Urinary bladder (tissue), 4 donors: ENCODE data around the gene MUC20. TPM values are rescaled to one million over a fixed set of nuclear protein-coding genes. Genes with fewer than 3 reads are reported as not detected.
"Not testable (repeated sequence)": the region's sequence is repeated elsewhere in the genome, so short reads cannot be mapped to it uniquely, and the experiment has no call there.

Experiments used
- DNase-seq: peaks from one replicate; pipeline ENCODE4 v3.0.0-alpha.2; 2015; ENCODE audit errors: extremely low spot score
- H3K27ac ChIP-seq: one replicate; pipeline ENCODE4 v1.5.1; 2013; ENCODE audit warnings: low read depth, mild to moderate bottlenecking, moderate library complexity
- H3K36me3 ChIP-seq: one replicate; pipeline ENCODE4 v1.6.1; 2013; ENCODE audit warnings: mild to moderate bottlenecking, moderate library complexity; ENCODE audit not compliant: insufficient read depth
- H3K4me1 ChIP-seq: one replicate; pipeline ENCODE4 v1.6.1; 2013; ENCODE audit warnings: mild to moderate bottlenecking, moderate library complexity; ENCODE audit not compliant: insufficient read depth
- H3K4me3 ChIP-seq: one replicate; pipeline ENCODE4 v1.5.1; 2013; ENCODE audit warnings: low read depth, low read length
- WGBS: extraction: QIAGEN DNeasy Blood & Tissue Kit; methylation state at CpG from one replicate; pipeline ENCODE4 v1.1.7; 2013; 5-methylcytosine and 5-hydroxymethylcytosine counted together
- polyA plus RNA-seq: library from polyadenylated mRNA; stranded (reverse); fragments of 200-250 nt; gene quantifications from one replicate; pipeline ENCODE4 v1.2.3, GENCODE V29; 2013
- total RNA-seq: library from RNA; depleted of rRNA; stranded (reverse); fragments of >200 nt; gene quantifications from one replicate; pipeline ENCODE4 v1.2.3, GENCODE V29; 2014
- donor health status: healthy with polysubstance abuse.
- donor health status: healthy.

MUC20 gene
- total and polyA plus RNA-seq, 2 donors: 6.2 to 12.7 TPM

DNA sequence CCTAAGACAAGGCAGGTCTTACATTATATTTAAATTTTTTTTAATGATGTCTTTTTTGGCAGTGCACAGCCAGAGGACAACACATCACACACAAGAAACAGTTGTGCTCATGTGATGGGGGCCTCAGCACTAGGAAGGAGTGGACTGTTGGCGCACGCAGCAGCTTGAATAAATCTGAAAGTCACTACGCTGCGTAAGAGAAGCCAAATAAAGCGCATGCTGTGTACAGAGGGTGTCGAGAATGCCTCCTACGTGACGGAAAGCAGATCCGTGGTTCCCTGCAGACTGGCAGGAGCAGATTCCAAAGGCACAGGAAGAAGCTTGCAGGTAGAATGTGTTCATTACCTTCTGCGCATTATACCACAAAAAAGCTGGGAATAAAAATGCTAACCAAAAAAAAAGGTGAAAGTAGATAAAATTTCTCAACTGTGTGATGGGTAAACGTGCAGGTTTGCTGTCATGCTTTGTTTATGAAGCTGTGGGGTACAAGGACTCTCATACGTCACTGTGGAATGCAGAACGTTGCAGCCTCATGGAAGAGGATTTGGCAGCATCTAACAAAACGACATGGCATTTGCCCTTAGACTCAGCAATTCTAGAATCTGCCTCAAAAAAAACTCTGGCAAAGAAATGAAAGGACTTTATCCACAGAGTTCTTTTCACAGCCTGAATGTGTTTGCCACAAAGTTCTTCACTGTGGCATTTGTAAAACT lies 32.2 kb upstream of the MUC20 start:
- H3K36me3 ChIP-seq, DNase-seq, H3K4me3 ChIP-seq, H3K27ac ChIP-seq, H3K4me1 ChIP-seq: not testable (repeated sequence)
- WGBS: 35% methylated on average over 4 of the region's 14 CpGs

DNA sequence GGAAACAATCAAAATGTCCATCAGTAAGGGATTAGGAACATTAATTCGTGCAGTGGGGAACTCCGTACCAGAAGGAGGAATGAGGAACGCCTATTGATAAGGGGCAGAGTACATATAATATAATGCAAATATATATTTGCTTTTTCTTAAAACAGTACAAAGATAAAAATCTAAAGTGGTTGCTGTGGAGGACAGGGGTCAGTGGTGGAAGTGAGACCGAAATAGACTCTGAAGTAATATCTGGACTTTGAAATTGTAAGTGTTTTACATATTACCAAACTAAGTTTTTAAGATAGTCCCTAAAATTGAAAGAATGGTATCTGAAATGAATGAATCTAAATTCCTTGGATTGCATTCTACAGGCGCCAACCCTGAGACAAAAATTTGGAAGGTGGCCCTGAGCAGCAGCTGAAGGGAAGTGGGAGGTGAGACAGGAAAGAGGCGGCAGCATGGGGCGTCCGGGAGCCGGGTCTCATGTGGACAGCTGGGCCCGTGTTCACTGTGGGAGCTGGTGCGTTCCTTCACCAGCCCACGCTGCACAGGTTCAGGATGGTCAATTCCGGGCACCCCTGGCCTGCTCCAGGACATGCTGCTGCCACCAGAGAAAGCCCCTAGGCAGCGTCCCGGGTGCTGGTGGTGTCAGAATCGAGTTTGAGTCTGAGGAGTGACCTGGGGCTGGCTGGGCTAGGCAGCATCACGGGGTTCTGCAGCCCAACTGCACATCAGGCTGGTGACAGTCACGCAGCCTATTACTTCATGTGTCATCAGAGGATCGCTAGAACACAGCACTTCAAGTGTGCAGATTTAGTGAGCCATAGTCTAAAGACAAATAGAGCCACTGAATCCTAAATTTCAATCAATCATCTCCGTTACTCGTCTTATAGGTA lies 31.4 kb upstream of the MUC20 start:
- 74% methylated on average over 21 of the region's 21 CpGs for WGBS
- H3K27ac ChIP-seq, H3K36me3 ChIP-seq, DNase-seq, H3K4me3 ChIP-seq, H3K4me1 ChIP-seq: not testable (repeated sequence)

DNA sequence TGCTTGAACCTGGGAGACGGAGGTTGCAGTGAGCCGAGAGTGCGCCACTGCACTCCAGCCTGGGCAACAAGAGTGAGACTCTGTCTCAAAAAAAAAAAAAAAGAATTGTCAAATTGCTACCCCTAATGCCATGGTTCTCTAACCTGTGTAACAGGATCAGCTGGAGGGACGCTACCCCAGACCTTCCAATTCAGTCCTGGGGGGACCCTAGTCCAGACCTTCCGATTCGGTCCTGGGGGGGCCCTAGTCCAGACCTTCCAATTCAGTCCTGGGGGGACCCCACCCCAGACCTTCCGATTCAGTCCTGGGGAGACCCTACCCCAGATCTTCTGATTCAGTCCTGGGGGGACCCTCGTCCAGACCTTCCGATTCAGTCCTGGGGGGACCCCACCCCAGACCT lies 29.8 kb upstream of the MUC20 start:
- H3K4me3 ChIP-seq: no peak overlapping the region
- 90% methylated on average over 9 of the region's 9 CpGs for WGBS
- no peaks in the 10 kb centered on the region for H3K4me1 ChIP-seq
- no peak overlapping the region for H3K27ac ChIP-seq
- no peaks in the 10 kb centered on the region for H3K36me3 ChIP-seq
- DNase-seq: no peak

DNA sequence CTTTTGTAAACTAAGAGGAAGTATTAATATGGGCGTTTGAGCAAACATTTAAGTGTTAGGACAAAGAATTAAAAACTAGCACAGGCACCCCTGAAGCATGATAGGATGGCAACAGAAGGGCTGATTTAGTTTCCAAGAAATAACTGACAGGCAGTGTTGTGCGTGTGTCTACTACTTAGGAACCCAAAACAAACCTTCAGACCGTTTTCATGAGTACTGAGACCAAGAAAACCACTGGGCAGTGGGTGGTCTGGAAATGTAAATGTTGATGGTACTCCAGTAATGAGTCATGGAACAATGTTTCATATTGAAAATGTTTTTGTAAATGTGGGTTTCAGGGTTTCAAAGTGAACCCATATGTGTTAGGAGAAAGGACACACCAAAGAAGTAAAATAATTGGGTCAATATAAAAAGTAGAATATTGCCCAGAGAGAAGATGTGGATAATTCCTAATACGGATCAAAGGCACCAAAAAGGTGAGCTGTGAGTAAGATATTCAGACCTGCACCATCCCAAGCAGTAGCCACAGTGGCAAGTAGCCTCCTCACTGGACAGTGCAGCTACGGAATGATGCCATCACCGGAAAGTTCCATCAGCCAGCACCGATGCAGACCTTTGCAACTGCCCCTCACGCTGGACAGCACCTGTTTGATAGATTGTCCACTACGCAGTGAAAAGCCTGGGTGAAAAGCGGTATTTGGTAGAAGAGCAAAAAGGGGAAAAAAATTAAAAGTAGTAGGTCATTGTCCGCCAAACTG lies 29.0 kb upstream of the MUC20 start:
- not testable (repeated sequence) for DNase-seq

DNA sequence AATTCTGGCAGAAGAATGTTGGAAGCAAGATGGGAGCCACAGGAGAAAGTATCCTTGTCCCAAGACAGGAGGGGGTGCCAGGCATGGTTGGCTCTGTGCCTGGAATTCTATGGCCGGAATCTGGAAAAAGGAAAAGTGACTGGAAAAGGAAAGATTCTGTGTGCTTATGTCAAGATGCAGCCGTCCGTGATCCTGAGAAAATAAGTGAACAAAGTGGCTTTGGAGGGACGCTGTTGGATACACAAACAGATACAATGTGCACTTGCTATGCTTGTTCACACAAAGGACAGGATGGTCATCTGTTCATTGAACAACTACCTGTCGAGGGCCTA lies 28.5 kb upstream of the MUC20 start:
- WGBS: 74% methylated on average over 5 of the region's 5 CpGs
- DNase-seq: no peak
- Histone ChIP-seq H3K36me3 (no peaks in the 10 kb centered on the region), H3K4me1 (no peaks in the 10 kb centered on the region), H3K27ac (no peak overlapping the region), H3K4me3 (no peak overlapping the region)

More for the DNA sequence above, 29.0 kb upstream of the MUC20 start:
- H3K4me1 ChIP-seq, H3K27ac ChIP-seq, H3K4me3 ChIP-seq, H3K36me3 ChIP-seq: not testable (repeated sequence)
- 96% methylated on average over 8 of the region's 11 CpGs for WGBS

DNA sequence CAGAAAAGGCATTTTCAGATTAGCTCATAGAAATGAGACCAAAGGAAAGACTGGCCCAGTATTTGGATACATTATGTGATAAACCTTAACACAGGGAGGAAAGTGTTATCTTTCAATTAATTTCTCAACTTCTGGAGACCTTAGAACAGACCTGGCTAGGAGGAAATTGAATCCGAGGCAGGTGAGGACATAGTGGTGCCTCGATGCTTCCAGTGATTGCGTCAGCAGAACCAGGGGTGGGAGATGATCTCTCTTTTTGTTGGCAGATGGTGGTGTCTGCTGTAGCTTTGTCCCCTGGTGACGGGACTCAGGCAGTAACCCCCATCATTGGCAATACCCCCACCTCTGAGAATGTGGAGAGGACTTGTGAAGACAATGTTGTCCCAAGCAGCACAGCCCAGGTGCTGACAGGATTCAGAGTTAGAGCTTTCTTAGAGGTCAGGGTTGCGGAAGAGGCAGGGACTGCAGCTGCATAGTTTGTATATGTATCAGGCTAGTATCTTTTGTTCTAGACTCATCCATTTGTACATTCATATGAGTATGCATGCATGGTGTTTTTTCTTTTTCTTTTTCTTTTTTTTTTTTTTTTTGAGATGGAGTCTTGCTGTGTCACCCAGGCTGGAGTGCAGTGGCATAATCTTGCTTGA lies 27.9 kb upstream of the MUC20 start:
- no peaks in the 10 kb centered on the region for H3K4me1 ChIP-seq
- H3K27ac ChIP-seq: no peak overlapping the region
- no peak for DNase-seq
- H3K4me3 ChIP-seq: no peak overlapping the region
- H3K36me3 ChIP-seq: no peaks in the 10 kb centered on the region
- 93% methylated on average over 5 of the region's 5 CpGs for WGBS

DNA sequence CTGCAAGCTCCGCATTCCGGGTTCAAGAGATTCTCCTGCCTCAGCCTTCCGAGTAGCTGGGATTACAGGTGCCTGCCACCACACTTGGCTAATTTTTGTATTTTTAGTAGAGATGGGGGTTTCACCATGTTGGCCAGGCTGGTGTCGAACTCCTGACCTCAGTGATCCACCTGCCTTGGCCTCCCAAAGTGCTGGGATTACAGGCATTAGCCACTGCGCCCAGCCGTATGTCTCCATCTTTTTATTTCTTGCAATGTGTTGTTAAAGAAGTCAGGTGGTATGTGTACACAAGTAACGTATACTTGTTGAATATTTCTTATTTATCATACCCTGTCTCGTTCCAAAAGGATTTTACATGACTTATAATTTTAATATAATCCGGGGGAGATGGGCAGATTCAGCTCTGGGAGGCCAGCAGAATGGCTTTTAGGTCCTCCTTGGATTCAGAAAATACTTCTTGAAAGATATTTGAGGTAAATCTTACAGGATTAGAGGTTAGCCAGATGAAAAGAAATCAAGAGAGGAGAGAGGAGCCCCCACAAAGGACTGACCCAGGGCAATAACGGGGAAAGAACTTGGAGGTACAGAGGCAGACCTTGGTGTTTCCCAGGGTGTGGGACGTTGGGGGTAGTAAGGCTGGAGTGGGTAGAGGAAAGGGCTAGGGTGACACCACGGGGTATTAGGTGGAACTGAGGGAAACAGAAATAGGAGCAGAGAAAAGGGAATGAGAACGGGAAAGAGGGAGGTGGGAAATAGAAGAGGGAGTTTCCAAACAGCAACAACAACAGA lies 27.2 kb upstream of the MUC20 start:
- Histone ChIP-seq H3K4me3 (no peak overlapping the region), H3K4me1 (no peaks in the 10 kb centered on the region), H3K36me3 (no peaks in the 10 kb centered on the region), H3K27ac (no peak overlapping the region)
- 82% methylated on average over 13 of the region's 13 CpGs for WGBS
- no peak for DNase-seq

DNA sequence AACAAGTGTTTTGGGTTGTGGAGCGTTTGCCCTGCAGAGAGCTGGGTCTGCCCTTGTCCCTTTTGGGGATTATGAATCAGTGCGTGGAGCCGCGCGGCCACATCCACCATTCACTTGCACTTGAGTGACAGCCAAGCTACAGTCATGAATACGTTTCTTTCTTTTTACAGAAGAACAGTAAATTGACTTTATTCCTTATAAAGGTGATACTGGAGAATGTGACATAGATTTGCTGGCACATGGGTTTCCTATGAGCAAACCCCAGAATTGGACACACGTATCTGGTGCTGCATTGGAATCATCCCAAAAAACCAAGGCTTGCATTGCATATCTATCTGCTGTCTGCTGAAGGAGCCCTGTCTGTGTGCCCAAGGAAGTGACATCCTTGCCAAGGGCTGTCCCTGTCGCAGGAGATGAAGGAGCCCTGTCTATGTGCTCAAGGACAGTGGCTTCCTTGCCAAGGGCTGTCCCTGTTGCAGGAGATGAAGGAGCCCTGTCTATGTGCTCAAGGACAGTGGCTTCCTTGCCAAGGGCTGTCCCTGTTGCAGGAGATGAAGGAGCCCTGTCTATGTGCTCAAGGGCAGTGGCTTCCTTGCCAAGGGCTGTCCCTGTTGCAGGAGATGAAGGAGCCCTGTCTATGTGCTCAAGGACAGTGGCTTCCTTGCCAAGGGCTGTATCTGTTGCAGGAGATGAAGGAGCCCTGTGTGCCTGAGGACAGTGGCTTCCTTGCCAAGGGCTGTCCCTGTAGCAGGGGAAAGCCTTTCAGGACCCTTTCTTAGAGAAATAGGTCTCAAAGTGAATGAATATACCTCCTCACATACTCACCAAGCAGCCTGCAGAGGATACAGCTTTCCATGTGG lies 26.3 kb upstream of the MUC20 start:
- DNase-seq, H3K4me3 ChIP-seq, H3K27ac ChIP-seq, H3K4me1 ChIP-seq, H3K36me3 ChIP-seq: not testable (repeated sequence)
- WGBS: 87% methylated on average over 8 of the region's 8 CpGs

DNA sequence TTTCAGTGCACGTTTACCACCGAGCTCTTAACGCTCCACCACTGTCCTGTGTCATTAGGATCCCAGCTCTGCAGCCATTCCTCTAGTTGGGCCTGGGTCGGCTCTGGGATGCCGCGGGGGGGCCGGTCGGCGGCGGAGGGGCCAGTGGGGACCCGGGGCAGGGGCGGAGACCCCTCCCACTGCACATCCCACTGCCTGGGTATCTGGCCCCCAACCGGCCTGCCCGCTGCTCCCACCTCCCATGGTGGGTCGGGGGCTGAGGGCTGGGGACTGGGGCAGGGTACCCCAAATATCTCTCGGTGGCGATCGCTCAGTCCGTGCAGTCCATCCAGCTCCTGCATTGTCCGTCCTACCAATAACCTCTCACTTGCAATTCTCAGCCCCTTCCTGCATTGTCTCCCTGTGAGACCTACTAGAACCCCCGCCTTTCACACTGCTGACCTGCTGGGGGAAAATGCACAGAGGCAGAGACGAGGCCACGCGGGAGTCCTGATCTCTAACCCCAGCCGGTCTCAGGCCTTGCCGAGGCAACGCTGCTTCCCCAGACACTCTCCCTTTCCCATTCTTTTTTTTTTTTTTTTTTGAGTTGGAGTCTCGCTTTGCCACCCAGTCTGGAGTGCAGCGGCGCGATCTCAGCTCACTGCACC lies 24.0 kb upstream of the MUC20 start:
- 89% methylated on average over 31 of the region's 31 CpGs for WGBS
- no peaks in the 10 kb centered on the region for H3K36me3 ChIP-seq
- H3K4me1 ChIP-seq: no peaks in the 10 kb centered on the region
- H3K27ac ChIP-seq: no peak overlapping the region
- H3K4me3 ChIP-seq: no peak overlapping the region
- no peak for DNase-seq

DNA sequence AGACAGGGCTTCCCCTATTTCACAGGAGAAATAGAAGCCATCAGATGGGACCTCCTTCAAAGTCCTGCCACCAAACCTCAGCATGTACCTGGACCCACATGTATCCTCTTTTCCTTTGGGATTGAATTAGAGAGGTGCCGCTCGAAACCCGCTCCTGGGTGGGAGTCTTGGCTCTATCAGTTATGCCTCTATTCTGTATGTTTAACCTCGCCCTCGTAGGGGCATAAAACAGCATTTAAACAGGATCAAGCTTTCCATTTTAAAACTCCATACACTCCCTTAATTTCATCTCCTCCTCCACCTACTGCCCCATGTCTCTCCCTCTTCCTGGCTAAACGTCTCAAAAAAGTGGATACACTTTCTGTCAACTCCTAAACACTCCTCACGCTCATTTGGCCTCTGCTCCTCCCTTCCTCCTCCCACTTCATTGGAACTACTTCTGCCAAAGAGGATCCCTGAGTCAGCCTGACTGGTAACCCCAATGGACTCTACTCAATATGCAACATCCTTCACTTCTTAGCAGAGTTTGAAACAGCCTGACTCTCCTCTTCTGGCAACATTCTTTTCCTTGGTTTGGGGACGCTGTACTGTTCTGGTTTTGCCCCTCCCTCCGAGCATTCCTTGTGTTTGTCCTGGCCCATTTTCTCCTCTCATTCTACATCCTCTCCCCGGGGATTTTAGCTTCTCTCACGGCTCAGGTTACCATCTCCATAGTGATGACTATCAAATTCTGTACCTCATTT lies 23.0 kb upstream of the MUC20 start:
- no peaks in the 10 kb centered on the region for H3K4me1 ChIP-seq
- DNase-seq: no peak
- no peak overlapping the region for H3K27ac ChIP-seq
- H3K4me3 ChIP-seq: no peak overlapping the region
- WGBS: 64% methylated on average over 11 of the region's 11 CpGs
- no peaks in the 10 kb centered on the region for H3K36me3 ChIP-seq

DNA sequence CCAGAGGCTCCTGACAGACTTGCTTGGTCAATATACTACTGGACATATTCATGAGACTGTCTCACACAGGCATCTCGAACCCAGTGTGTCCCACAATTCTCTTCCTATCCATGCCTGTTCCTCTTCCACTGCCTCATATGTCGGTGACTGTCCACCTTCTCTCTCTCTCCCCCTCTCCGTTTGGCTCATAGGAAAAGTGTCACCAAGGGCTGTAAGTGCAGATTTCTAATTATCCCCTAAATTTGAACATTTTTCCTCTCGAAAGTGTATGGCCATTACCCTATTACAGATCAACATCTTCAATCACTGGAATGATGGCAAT lies 22.5 kb upstream of the MUC20 start:
- Histone ChIP-seq H3K27ac (no peak overlapping the region), H3K36me3 (no peaks in the 10 kb centered on the region), H3K4me3 (no peak overlapping the region), H3K4me1 (no peaks in the 10 kb centered on the region)
- WGBS: 85% methylated on average over 4 of the region's 4 CpGs
- DNase-seq: no peak
